ENCODE results near the gene P2RY8.

Gene P2RY8

GRCh38 chrX:1443496-1444075, 93.4 kb downstream of the P2RY8 start:
- TF ChIP-seq REST (IDR thresholded peaks at IDR 0.05; ENCODE audit: low read depth), result no peak
- no peak for TF ChIP-seq CREB1 (IDR thresholded peaks at IDR 0.05; ENCODE audit: low read depth)
- no peak for TF ChIP-seq ZBTB7A (IDR thresholded peaks at IDR 0.05; ENCODE audit: low read depth)
- no peak for TF ChIP-seq NFIC (IDR thresholded peaks at IDR 0.05)
- TF ChIP-seq YY1 (IDR thresholded peaks at IDR 0.05; ENCODE audit: low read depth), result no peak
- TF ChIP-seq TCF12 (IDR thresholded peaks at IDR 0.05; ENCODE audit: low read depth), result no peak
- no peak for TF ChIP-seq RAD21 (IDR thresholded peaks at IDR 0.05; ENCODE audit: low read depth)
- TF ChIP-seq EP300 (IDR thresholded peaks at IDR 0.05; ENCODE audit: borderline replicate concordance), result no peak

- TF ChIP-seq TAF1 (IDR thresholded peaks at IDR 0.05; ENCODE audit: low read depth), result no peak
- TF ChIP-seq ZBTB7A (IDR thresholded peaks at IDR 0.05; ENCODE audit: low read depth), result no peak
- TF ChIP-seq CREB1 (IDR thresholded peaks at IDR 0.05; ENCODE audit: low read depth), result no peak
- TF ChIP-seq REST (IDR thresholded peaks at IDR 0.05; ENCODE audit: low read depth), result no peak
- no peak for TF ChIP-seq EP300 (IDR thresholded peaks at IDR 0.05; ENCODE audit: borderline replicate concordance)
- TF ChIP-seq NFIC (IDR thresholded peaks at IDR 0.05), result no peak
- TF ChIP-seq EGR1 (IDR thresholded peaks at IDR 0.05), result no peak
- TF ChIP-seq YY1 (IDR thresholded peaks at IDR 0.05; ENCODE audit: low read depth), result no peak
- no peak for TF ChIP-seq FOXM1 (IDR thresholded peaks at IDR 0.05; ENCODE audit: borderline replicate concordance, low read depth)
- no peak for TF ChIP-seq MAX (IDR thresholded peaks at IDR 0.05)
- TF ChIP-seq CEBPB (IDR thresholded peaks at IDR 0.05), result no peak
- TF ChIP-seq TEAD4 (IDR thresholded peaks at IDR 0.05), result no peak
- no peak for TF ChIP-seq TCF12 (IDR thresholded peaks at IDR 0.05; ENCODE audit: low read depth)
- TF ChIP-seq USF1 (IDR thresholded peaks at IDR 0.05), result no peak
- no peak for TF ChIP-seq RAD21 (IDR thresholded peaks at IDR 0.05; ENCODE audit: low read depth)
These were observed 94.1 kb downstream of the P2RY8 start for GRCh38 chrX:1442724-1443367.

- TF ChIP-seq REST (IDR thresholded peaks at IDR 0.05; ENCODE audit: low read depth), result no peak
- no peak for TF ChIP-seq TCF12 (IDR thresholded peaks at IDR 0.05; ENCODE audit: low read depth)
- TF ChIP-seq CREB1 (IDR thresholded peaks at IDR 0.05; ENCODE audit: low read depth), result no peak
- no peak for TF ChIP-seq TEAD4 (IDR thresholded peaks at IDR 0.05)
- no peak for TF ChIP-seq CEBPB (IDR thresholded peaks at IDR 0.05)
- TF ChIP-seq RAD21 (IDR thresholded peaks at IDR 0.05; ENCODE audit: low read depth), result no peak
- TF ChIP-seq USF1 (IDR thresholded peaks at IDR 0.05), result no peak
- no peak for TF ChIP-seq YY1 (IDR thresholded peaks at IDR 0.05; ENCODE audit: low read depth)
These were observed 94.8 kb downstream of the P2RY8 start for GRCh38 chrX:1442016-1442665.

GRCh38 chrX:1440506-1440905, 96.5 kb downstream of the P2RY8 start:
- TF ChIP-seq RAD21 (IDR thresholded peaks at IDR 0.05; ENCODE audit: low read depth), result no peak
- TF ChIP-seq TAF1 (IDR thresholded peaks at IDR 0.05; ENCODE audit: low read depth), result no peak
- no peak for TF ChIP-seq REST (IDR thresholded peaks at IDR 0.05; ENCODE audit: low read depth)
- no peak for TF ChIP-seq NFIC (IDR thresholded peaks at IDR 0.05)
- no peak for TF ChIP-seq TCF12 (IDR thresholded peaks at IDR 0.05; ENCODE audit: low read depth)
- TF ChIP-seq CREB1 (IDR thresholded peaks at IDR 0.05; ENCODE audit: low read depth), result no peak
- no peak for TF ChIP-seq USF1 (IDR thresholded peaks at IDR 0.05)
- TF ChIP-seq EP300 (IDR thresholded peaks at IDR 0.05; ENCODE audit: borderline replicate concordance), result no peak
- no peak for TF ChIP-seq EGR1 (IDR thresholded peaks at IDR 0.05)
- no peak for TF ChIP-seq MAX (IDR thresholded peaks at IDR 0.05)

Data from Ishikawa (cell line).